ENCODE data around the gene ABCA5. TPM values are rescaled to one million over a fixed set of nuclear protein-coding genes. Genes with fewer than 3 reads are reported as not detected.

ABCA5 gene
- total RNA-seq, 3 donors from 2014 or later, result 8.6 to 13.6 (median 12.0) TPM

DNA sequence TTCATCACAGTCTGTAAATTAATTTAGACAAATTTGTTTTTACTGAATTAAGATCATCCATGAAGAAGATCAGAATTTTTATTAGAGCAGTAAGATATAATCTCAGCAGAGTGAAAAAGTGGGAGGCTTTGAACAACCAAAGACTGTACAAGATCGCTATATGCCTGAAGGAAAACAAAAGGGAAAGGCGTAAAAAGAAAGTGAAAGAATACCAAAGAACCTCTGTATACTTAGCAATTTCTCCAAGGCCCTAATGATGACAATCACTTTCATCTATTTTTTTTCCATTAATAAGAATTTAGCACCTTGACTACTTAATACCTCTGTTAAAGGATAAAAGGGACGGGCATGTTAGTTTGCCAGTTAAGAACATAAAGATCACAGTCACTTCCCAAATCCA, 59.7 kb downstream of the ABCA5 start:
- peaks cover 3% of the 10 kb centered on the region for H3K9me3 Mint-ChIP-seq
- ATAC-seq (no peak), DNase-seq (no peak)
- peaks cover 17% of the 10 kb centered on the region for H3K36me3 Mint-ChIP-seq (ENCODE audit: insufficient read depth)
- H3K4me1 Mint-ChIP-seq (ENCODE audit: low read depth), result no peaks in the 10 kb centered on the region
- no peaks in the 10 kb centered on the region for H3K27me3 Mint-ChIP-seq (ENCODE audit: low read depth)
- H3K4me3 Mint-ChIP-seq, result no peak overlapping the region

- Mint-ChIP-seq H3K36me3 (ENCODE audit: insufficient read depth) (peaks cover 17% of the 10 kb centered on the region), H3K4me1 (ENCODE audit: low read depth) (no peaks in the 10 kb centered on the region), H3K27me3 (ENCODE audit: low read depth) (no peaks in the 10 kb centered on the region), H3K9me3 (peaks cover 3% of the 10 kb centered on the region), H3K4me3 (no peak overlapping the region)
- DNase-seq (no peak), ATAC-seq (no peak)
Observed at GRCh38 chr17:69265873-69266272, 61.1 kb downstream of the ABCA5 start.

- no peak for DNase-seq
- Mint-ChIP-seq H3K4me1 (ENCODE audit: low read depth) (no peaks in the 10 kb centered on the region), H3K27me3 (ENCODE audit: low read depth) (no peaks in the 10 kb centered on the region), H3K36me3 (ENCODE audit: insufficient read depth) (peaks cover 18% of the 10 kb centered on the region), H3K9me3 (no peaks in the 10 kb centered on the region), H3K4me3 (no peak overlapping the region)
- no peak for ATAC-seq
Observed at GRCh38 chr17:69254187-69254586, 72.7 kb downstream of the ABCA5 start.

DNA sequence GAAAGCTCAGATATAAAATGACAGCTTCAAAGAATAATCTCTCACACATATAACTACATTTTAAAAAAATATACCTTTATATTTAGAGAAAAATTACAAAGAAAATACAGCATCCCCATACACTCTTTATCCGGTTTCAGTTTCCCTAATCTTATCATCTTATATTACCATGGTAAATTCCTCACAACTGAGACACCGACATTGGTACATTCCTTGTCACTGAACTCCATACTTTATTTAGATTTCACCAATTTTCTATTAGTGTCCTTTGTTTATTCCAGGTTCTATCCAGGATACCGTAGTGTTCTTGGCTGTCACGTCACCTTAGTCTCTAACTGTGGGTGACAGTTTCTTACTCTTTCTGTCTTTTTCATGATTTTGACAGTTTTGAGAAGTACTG, 76.3 kb downstream of the ABCA5 start:
- H3K9me3 Mint-ChIP-seq, result no peaks in the 10 kb centered on the region
- no peaks in the 10 kb centered on the region for H3K27me3 Mint-ChIP-seq (ENCODE audit: low read depth)
- DNase-seq, result no peak
- H3K36me3 Mint-ChIP-seq (ENCODE audit: insufficient read depth), result peaks cover 13% of the 10 kb centered on the region
- no peak overlapping the region for H3K4me3 Mint-ChIP-seq
- no peak for ATAC-seq
- no peaks in the 10 kb centered on the region for H3K4me1 Mint-ChIP-seq (ENCODE audit: low read depth)

- no peaks in the 10 kb centered on the region for H3K9me3 Mint-ChIP-seq
- DNase-seq (no peak), ATAC-seq (no peak)
- no peak overlapping the region for H3K4me3 Mint-ChIP-seq
- H3K4me1 Mint-ChIP-seq (ENCODE audit: low read depth), result no peaks in the 10 kb centered on the region
- H3K27me3 Mint-ChIP-seq (ENCODE audit: low read depth), result no peaks in the 10 kb centered on the region
- H3K36me3 Mint-ChIP-seq (ENCODE audit: insufficient read depth), result peaks cover 2% of the 10 kb centered on the region
Observed at GRCh38 chr17:69246726-69247375, 80.1 kb downstream of the ABCA5 start.

DNA sequence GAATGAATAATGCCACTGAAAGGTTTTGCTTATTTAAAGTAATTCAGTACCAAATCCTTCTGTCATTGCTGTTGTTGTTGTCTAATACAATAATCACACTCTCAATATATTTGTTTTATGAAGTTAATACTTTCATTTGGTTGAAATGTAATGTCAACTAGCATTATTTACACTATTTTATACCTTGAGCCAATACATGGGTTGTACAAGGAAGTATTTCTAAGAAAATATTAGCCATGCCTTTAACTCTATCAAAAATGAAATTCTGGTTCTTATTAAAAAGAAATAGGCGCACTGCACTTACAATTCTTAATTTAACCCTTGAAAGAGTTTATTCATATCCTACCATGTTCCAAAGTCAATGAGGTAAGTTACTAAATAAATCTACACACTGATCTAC, 80.7 kb downstream of the ABCA5 start:
- Mint-ChIP-seq H3K27me3 (ENCODE audit: low read depth) (no peaks in the 10 kb centered on the region), H3K4me3 (no peak overlapping the region), H3K36me3 (ENCODE audit: insufficient read depth) (peaks cover 4% of the 10 kb centered on the region), H3K9me3 (no peaks in the 10 kb centered on the region), H3K4me1 (ENCODE audit: low read depth) (no peaks in the 10 kb centered on the region)
- ATAC-seq (no peak), DNase-seq (no peak)

GRCh38 chr17:69245617-69246016, 81.3 kb downstream of the ABCA5 start:
- DNase-seq, result no peak
- no peaks in the 10 kb centered on the region for H3K4me1 Mint-ChIP-seq (ENCODE audit: low read depth)
- ATAC-seq, result no peak
- peaks cover 9% of the 10 kb centered on the region for H3K36me3 Mint-ChIP-seq (ENCODE audit: insufficient read depth)
- no peak overlapping the region for H3K4me3 Mint-ChIP-seq
- H3K27me3 Mint-ChIP-seq (ENCODE audit: low read depth), result no peaks in the 10 kb centered on the region
- H3K9me3 Mint-ChIP-seq, result no peaks in the 10 kb centered on the region

DNA sequence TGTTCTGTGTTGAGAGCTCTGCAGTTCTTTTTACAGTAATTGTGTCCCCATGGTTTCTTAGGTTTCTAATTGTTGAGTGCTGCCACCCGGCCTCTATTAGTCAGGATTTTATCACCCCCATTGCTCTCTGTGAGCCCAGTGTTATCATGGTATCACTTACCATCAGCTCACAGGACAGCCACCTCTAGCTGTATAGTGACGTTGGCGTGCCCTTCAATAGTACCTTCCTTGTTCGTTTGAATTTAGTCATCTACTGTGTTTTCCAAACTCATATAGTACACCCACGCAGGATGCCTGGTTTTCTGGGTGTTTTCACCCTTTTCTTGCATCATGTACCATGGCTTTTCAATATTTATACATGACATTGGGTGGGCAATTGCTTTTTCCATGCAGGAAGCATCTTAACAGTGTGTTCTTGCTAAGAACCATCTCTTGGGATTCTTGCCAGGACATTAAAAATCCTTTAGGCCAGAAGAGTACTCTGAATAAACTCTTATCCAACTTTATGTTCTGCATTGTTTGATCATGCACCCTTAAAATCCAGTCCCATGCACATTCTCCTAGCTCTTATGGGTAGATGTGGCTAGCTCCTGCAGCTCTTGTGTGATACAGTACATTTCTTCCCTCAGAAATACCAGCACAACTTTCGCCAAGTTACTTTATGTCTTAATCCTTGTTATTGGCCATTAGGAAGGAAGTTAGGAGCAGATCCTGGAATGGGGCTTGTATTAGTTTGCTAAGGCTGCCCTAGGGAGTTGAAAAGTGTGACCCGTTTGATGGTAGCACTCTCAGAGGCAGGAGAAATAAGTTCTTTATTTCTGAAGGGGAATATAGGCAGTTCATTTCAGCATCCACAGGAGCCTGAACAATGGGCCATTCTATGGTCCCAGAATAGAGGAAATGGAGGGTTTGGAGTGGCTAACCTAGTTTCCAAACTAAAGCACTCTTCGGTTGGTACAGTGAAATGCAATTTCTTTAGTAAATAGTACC, 87.0 kb downstream of the ABCA5 start:
- DNase-seq, result no peak
- no peaks in the 10 kb centered on the region for H3K4me1 Mint-ChIP-seq (ENCODE audit: low read depth)
- no peak for ATAC-seq
- no peaks in the 10 kb centered on the region for H3K9me3 Mint-ChIP-seq
- no peaks in the 10 kb centered on the region for H3K27me3 Mint-ChIP-seq (ENCODE audit: low read depth)
- no peak overlapping the region for H3K4me3 Mint-ChIP-seq
- H3K36me3 Mint-ChIP-seq (ENCODE audit: insufficient read depth), result peaks cover 19% of the 10 kb centered on the region

- DNase-seq, result no peak
- ATAC-seq, result no peak
- peaks cover 12% of the 10 kb centered on the region for H3K9me3 Mint-ChIP-seq
- peaks cover 19% of the 10 kb centered on the region for H3K36me3 Mint-ChIP-seq (ENCODE audit: insufficient read depth)
- no peak overlapping the region for H3K4me3 Mint-ChIP-seq
- no peaks in the 10 kb centered on the region for H3K27me3 Mint-ChIP-seq (ENCODE audit: low read depth)
- H3K4me1 Mint-ChIP-seq (ENCODE audit: low read depth), result no peaks in the 10 kb centered on the region
Observed at GRCh38 chr17:69236946-69237345, 90.0 kb downstream of the ABCA5 start.

GRCh38 chr17:69236464-69236863, 90.5 kb downstream of the ABCA5 start:
- no peaks in the 10 kb centered on the region for H3K27me3 Mint-ChIP-seq (ENCODE audit: low read depth)
- ATAC-seq, result no peak
- no peaks in the 10 kb centered on the region for H3K4me1 Mint-ChIP-seq (ENCODE audit: low read depth)
- DNase-seq, result no peak
- H3K4me3 Mint-ChIP-seq, result no peak overlapping the region
- peaks cover 16% of the 10 kb centered on the region for H3K9me3 Mint-ChIP-seq
- H3K36me3 Mint-ChIP-seq (ENCODE audit: insufficient read depth), result peaks cover 18% of the 10 kb centered on the region

GRCh38 chr17:69235338-69236058, 91.4 kb downstream of the ABCA5 start:
- no peaks in the 10 kb centered on the region for H3K4me1 Mint-ChIP-seq (ENCODE audit: low read depth)
- peaks cover 9% of the 10 kb centered on the region for H3K36me3 Mint-ChIP-seq (ENCODE audit: insufficient read depth)
- DNase-seq (peak; percentile 31), ATAC-seq (peak; percentile 51 to 67)
- H3K9me3 Mint-ChIP-seq, result peaks cover 26% of the 10 kb centered on the region
- no peak overlapping the region for H3K4me3 Mint-ChIP-seq
- no peaks in the 10 kb centered on the region for H3K27me3 Mint-ChIP-seq (ENCODE audit: low read depth)

DNA sequence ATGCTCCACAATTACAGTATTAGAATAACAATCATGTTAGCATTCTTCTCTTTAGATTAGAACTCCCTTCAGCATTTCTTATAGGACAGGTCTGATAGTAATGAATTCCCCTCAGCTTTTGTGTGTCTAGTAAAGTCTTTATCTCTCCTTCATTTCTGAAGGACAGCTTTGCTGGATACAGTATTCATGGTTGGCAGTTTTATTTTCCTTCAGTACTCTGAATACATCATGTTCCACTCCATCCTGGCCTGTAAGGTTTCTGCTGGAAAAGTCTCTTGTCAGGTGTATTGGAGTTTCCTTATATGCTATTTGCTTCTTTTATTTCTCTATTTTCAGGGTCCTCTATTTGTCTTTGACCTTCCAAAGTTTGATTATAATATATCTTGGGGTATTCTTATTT, 94.3 kb downstream of the ABCA5 start:
- DNase-seq (no peak), ATAC-seq (no peak)
- Mint-ChIP-seq H3K4me1 (ENCODE audit: low read depth) (no peaks in the 10 kb centered on the region), H3K27me3 (ENCODE audit: low read depth) (no peaks in the 10 kb centered on the region), H3K4me3 (no peak overlapping the region), H3K36me3 (ENCODE audit: insufficient read depth) (peaks cover 3% of the 10 kb centered on the region), H3K9me3 (peaks cover 30% of the 10 kb centered on the region)

DNA sequence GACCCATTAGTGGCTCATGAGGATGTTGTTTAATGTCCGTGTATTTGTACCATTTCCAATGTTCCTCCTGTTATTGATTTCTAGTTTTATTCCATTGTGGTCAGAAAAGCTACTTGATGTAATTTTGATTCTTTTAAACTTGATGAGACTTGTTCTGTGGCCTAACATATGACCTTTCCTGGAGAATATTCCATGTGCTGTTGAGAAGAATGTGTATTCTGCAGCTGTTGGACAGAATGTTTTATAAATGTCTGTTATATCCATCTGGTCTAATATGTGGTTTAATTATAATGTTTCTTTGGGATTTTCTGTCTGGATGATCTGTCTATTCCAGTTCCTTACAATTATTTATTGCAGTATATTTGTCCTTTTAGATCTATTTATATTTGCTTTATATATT, 95.4 kb downstream of the ABCA5 start:
- no peaks in the 10 kb centered on the region for H3K27me3 Mint-ChIP-seq (ENCODE audit: low read depth)
- peaks cover 30% of the 10 kb centered on the region for H3K9me3 Mint-ChIP-seq
- peaks cover 3% of the 10 kb centered on the region for H3K36me3 Mint-ChIP-seq (ENCODE audit: insufficient read depth)
- H3K4me3 Mint-ChIP-seq, result no peak overlapping the region
- H3K4me1 Mint-ChIP-seq (ENCODE audit: low read depth), result no peaks in the 10 kb centered on the region
- ATAC-seq (no peak), DNase-seq (no peak)

DNA sequence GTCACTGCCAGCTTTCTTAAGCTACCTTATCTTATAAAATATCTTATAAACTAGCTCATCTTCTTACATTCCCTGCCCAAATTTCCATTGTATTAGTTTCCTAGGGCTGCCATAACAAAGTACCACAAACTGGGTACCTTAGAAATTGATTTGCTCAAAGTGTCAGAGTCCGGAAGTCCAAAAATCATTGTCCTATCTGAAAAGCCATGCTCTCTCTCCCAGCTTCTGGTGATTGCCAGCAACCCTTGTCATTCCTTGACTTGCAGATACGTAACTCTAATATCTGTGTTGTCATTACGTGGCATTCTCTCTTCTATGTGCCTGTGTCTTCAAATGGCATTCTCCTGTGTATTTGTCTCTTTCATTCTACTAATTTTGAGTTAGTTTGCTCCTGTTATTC, 96.0 kb downstream of the ABCA5 start:
- ATAC-seq, result no peak
- H3K4me3 Mint-ChIP-seq, result no peak overlapping the region
- H3K4me1 Mint-ChIP-seq (ENCODE audit: low read depth), result no peaks in the 10 kb centered on the region
- no peaks in the 10 kb centered on the region for H3K27me3 Mint-ChIP-seq (ENCODE audit: low read depth)
- H3K36me3 Mint-ChIP-seq (ENCODE audit: insufficient read depth), result peaks cover 3% of the 10 kb centered on the region
- no peak for DNase-seq
- H3K9me3 Mint-ChIP-seq, result peaks cover 30% of the 10 kb centered on the region

Measured in activated T-cell treated with anti-CD3 and anti-CD28 coated beads, Interleukin-2, amount 50 U/mL, for 4 hours (primary cell).